GM21528 (cell line): ENCODE results near the gene FFAR2.
A peak's percentile ranks its signal among the peaks of the same experiment; 100 is the strongest.
"Not testable (repeated sequence)": the region's sequence is repeated elsewhere in the genome, so short reads cannot be mapped to it uniquely, and the experiment has no call there.

ENCODE experiments used
- ATAC-seq: cut with Tn5 transposase; IDR thresholded peaks from one replicate; pipeline ENCODE4 v1.9.1; 2021; ENCODE audit warnings: mild to moderate bottlenecking, moderate library complexity; ENCODE audit not compliant: unreplicated experiment, low FRiP score

FFAR2 gene

DNA sequence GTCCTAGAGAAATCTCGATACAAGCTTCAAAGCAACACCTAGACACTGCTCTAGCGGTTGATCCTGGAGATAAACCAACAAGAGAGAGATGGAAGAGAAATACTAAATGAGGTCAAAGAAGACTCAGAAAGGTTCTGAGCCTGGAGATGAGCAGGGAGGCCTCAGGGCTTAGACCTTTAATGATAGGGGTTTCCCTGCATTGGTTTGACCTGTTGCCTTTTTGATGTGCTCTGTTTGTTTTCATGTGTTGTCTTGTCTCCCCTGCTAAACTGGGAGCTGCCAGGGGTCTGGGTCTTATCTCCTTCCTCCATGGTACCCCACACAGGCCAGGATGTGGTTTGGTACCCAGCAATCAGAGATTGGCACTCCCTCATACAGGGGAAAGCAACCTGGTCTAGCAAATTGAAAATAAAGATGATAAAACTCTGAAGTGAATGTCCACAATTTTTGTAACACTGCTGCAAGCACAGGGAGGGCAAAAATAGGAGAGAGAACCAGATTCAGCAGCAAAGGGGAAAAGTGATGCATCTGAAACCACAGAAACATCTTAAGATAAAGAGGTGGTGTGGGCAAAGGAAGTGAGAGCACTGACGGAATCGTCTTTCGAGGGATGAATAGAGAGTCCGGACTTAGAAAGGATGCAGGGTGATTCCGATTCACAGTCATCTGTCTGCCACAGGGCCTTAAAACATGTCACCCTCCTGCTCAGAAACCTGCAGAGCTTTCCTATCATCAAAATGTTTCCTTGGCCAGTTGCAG is 3.5 kb downstream of the FFAR2 start:
- no peak for ATAC-seq

DNA sequence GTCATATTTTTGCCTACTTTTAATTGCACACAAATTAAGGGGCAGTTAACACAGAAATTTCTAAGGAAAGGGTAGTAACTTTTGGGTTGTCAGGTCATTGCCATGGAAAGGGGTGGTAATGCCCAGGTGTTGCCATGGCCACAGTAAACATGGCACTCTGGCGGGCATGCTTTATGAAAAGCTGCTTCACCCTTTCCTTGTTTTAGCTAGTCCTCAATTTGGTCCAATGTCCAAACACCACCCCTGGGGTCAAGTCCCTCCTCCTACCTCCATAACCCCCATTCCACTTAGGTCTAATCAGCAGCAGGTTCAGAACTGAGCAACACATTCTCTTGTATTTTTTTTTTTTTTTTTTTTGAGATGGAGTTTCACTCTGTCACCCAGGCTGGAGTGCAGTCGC is 6.6 kb downstream of the FFAR2 start:
- no peak for ATAC-seq

DNA sequence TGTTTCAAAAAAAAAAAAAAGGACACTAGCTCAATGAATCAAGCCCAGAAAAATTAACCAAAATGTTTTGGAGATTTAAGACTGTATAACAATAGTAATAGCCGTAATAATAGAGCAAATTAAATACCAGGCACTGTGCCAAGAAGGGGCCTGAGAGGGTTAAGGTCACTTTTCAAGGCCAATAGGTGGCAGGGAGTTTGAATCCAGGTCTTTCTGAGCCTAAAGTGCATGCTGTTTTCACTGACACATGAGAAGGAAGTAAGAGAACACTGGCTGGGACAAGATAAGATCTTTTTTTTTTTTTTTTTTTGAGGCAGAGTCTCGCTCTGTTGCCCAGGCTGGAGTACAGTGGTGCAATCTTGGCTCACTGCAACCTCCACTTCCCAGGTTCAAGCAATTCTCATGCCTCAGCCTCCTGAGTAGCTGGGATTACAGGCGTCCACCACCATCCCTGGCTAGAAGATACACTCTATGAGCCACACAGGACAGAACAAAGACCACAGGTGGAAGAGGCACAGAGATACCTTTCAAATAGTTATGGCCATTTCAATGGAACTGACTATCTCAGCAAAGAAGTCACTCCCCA is 7.7 kb downstream of the FFAR2 start:
- no peak for ATAC-seq

- ATAC-seq = no peak
These were observed 9.1 kb downstream of the FFAR2 start for GRCh38 chr19:35457173-35457572.

DNA sequence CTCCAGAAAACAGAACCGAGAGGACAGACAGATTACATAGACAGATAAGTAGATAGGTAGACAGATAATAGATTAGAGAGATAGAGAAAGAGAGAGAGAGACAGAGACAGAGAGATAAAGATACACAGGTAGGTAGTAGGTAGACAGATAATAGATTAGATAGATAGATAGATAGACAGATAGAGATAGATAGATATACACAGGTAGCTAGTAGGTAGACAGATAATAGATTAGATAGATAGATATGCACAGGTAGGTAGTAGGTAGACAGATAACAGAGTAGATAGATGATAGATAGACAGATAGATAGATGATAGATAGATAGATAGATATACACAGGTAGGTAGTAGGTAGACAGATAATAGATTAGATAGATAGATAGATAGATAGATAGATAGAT is 10.1 kb downstream of the FFAR2 start:
- no peak for ATAC-seq

DNA sequence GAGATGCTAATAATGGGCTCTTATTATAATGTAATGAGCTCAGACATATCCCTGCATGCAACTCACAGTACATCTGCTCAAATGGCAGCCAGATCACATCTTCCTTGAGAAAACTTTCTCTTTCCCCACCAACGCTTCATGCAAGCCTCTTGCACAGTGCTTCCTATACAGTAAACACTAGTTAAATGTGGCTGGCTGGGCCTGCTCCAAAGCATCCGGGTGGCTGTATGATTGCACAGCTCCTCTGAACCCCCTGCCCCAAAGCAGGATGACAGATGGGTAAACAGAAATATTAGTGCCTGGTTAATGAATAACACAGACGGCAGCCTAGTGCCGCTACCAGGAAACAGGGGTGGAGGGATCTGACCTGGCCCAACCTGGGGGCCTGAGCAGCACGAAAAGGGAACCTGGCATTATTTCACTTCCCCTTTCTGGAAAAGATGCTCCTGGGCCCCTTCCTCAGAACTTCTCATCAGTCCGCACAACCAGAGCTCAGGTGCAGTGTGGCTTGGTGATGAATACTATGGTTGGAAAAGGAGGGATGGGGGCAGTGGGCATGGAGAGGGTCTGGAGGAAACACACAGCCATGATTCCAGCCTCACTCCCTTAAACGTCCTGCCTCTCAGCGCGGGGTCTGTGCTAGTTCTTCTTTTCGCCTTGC is 10.8 kb downstream of the FFAR2 start:
- ATAC-seq = no peak

GRCh38 chr19:35459414-35460082 is 11.5 kb downstream of the FFAR2 start:
- ATAC-seq = no peak

- ATAC-seq = no peak
These were observed 12.6 kb downstream of the FFAR2 start for GRCh38 chr19:35460608-35461007.

DNA sequence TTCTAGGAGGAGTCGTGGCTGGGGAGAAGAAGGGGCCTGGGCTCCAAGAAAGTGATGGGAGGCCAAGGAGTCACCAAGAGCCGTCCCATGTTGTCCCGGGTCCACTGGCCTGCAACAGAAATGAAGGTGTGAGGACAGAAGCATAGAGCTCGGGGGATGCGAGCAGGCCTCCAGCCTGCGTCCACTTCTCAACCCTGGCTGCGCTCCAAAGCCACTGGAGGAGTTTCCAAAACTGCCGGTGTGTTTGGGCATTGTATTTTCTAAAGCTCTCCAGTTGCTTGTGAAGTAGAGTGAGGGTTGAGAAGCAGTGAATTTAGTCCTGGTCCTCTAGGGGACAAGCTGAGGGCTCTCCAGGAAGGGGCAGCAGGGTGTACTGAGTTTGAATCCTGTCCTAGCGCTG is 13.0 kb downstream of the FFAR2 start:
- ATAC-seq = no peak

- not testable (repeated sequence) for ATAC-seq
These were observed 13.7 kb downstream of the FFAR2 start for GRCh38 chr19:35461788-35462187.

DNA sequence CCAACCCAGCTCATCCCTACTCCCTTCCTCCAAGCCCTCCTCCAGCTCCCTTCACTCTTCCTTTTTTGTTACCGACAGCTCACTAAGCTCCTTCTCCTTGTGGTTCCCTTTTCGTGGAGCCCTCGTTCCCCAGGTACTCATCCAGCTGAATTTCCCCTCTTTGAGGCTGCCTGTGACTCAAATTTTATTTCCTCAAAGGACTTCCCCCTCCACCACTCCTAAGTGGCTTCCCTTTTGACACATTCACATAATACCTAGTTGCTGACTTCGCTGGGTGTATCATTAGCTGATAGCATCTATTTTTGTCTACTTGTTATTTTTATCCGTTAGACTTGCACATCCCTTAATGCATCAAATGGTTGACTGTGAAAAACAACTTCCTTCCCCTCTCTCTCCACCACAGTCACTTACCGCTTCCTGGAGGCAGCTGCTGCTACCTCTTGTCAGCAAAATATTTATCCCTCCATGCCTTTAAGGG is 14.5 kb downstream of the FFAR2 start:
- ATAC-seq = peak; percentile 57

- not testable (repeated sequence) for ATAC-seq
These were observed 14.9 kb downstream of the FFAR2 start for GRCh38 chr19:35462956-35463355.

DNA sequence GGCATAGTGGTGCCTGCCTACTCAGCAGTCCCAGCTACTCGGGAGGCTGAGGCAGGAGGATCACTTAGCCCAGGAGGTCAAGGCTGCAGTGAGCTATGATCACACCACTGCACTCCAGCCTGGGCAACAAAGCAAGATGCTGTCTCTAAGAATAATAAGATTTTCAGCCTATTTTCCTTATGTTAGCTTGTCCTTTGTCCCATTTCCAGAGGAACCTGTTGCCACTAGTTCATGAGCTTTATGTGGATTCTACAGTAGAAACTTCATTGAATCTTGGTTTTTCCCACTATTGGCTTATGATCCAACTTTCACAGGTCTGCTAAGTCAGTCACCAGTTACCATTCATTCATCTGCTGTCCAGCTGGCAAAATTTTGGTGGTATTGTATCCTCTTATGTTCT is 18.2 kb downstream of the FFAR2 start:
- ATAC-seq = no peak

- no peak for ATAC-seq
These were observed 20.6 kb downstream of the FFAR2 start for GRCh38 chr19:35468637-35469036.

GRCh38 chr19:35470128-35470527 is 22.1 kb downstream of the FFAR2 start:
- no peak for ATAC-seq

DNA sequence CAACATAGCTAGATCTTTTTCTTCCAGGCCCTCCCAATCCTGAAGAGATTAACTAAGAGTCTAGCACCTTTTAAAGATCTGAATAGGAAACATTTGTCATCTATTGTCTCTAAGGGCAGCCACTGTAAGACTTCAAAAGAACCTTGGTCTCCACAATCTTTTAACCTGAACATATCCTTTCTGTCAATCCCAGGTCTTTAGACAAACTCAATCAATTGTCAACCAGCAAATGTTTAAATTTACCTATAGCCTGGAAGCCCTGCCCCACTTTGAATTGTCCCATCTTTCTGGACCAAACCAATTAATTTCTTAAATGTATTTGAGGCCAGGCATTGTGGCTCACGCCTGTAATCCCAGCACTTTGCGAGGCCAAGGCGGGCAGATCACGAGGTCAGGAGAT is 23.0 kb downstream of the FFAR2 start:
- not testable (repeated sequence) for ATAC-seq

DNA sequence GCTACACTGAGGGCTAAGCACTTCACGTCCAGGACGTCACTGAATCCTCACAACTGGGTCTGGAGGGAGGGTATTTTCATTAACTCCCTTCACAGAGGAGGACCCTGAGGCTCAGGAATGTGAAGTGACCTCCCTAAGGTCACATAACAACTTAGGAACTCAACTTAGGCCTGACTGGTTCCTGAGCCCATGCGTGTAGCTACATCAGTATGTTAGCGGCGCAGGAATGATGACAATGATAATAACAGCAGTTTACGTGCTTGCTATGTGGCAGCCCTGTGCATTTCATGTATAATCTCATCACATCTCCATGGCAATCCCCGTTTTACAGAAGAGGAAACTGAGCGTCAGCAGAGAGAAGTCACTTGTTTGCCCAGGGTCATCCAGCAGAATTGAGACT is 23.9 kb downstream of the FFAR2 start:
- ATAC-seq = no peak

- ATAC-seq = no peak
These were observed 26.0 kb downstream of the FFAR2 start for GRCh38 chr19:35474104-35474503.

DNA sequence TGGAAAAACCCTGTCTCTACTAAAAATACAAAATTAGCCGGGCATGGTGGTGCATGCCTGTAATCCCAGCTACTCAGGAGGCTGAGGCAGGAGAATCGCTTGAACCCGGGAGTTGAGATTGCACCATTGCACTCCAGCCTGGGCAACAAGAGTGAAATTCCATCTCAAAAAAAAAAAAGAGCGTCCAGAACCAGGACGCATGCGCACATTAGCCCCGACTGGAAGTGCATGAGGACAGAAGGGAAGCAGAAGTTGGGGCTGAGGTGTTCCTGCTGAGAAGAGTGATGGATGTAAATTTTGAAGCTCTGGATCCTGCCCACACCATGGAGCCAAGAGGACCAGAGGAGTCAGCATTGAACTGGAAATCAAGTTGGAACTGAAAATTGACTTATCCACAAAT is 26.5 kb downstream of the FFAR2 start:
- ATAC-seq = not testable (repeated sequence)

- ATAC-seq = no peak
These were observed 28.1 kb downstream of the FFAR2 start for GRCh38 chr19:35476149-35476548.
